Measurements from ENCODE around the gene KLHL29. TPM values are rescaled to one million over a fixed set of nuclear protein-coding genes. Genes with fewer than 3 reads are reported as not detected.

Gene KLHL29
- total RNA-seq, 1 experiment from 2014 or later = 2.4 TPM

GRCh38 chr2:23493846-23494245, 108.9 kb downstream of the KLHL29 start:
- Mint-ChIP-seq H3K9me3 (no peaks in the 10 kb centered on the region), H3K27me3 (ENCODE audit: low read depth) (no peaks in the 10 kb centered on the region; the same call in none of the 2 replicates), H3K27ac (no peak overlapping the region), H3K36me3 (ENCODE audit: insufficient read depth in 1 of 3, low read depth in 3 of 3) (no peaks in the 10 kb centered on the region), H3K4me1 (peaks cover 35 to 36% of the 10 kb centered on the region in 2 experiments), H3K4me3 (no peak overlapping the region)
- Histone ChIP-seq H4K8ac (replicated peaks; ENCODE audit: insufficient read length, low read depth, low read length) (no peak overlapping the region), H3K27ac (ENCODE audit: insufficient read length, low read depth, low read length) (no peak overlapping the region), H4K20me1 (ENCODE audit: control insufficient read depth, insufficient read depth, insufficient read length) (no peaks in the 10 kb centered on the region), H2AFZ (ENCODE audit: low read length) (no peak overlapping the region), H3K9me3 (ENCODE audit: control insufficient read depth, low read depth, low read length) (no peaks in the 10 kb centered on the region), H3K4me2 (ENCODE audit: insufficient read depth, insufficient read length, low read length) (no peak overlapping the region), H2BK120ac (ENCODE audit: low read depth, low read length, poor library complexity, severe bottlenecking) (no peak overlapping the region), H3K4me1 (ENCODE audit: insufficient read depth, low read length) (peaks cover 7% of the 10 kb centered on the region; the same call in 1 of the 2 replicates), H2BK5ac (ENCODE audit: insufficient read length, low read length) (no peak overlapping the region), H2BK12ac (ENCODE audit: insufficient read length, low read depth, low read length) (no peak overlapping the region), H3K27me3 (ENCODE audit: insufficient read depth, low read length) (no peaks in the 10 kb centered on the region; the same call in 1 of the 2 replicates), H4K91ac (ENCODE audit: insufficient read length, low read depth, low read length) (no peak overlapping the region), H3K23ac (ENCODE audit: insufficient read length, low read depth, low read length) (no peak overlapping the region), H3K79me1 (ENCODE audit: insufficient read depth, low read depth, low read length, poor library complexity, severe bottlenecking) (no peaks in the 10 kb centered on the region), H3K4ac (ENCODE audit: low read depth, low read length) (no peak overlapping the region), H3K79me2 (ENCODE audit: insufficient read depth, low read length) (no peaks in the 10 kb centered on the region), H4K5ac (ENCODE audit: insufficient read length, low read depth, low read length) (no peak overlapping the region), H3K56ac (ENCODE audit: insufficient read length, low read depth, low read length) (no peak overlapping the region), H3K18ac (ENCODE audit: insufficient read length, low read depth, low read length) (no peak overlapping the region), H2AK5ac (ENCODE audit: insufficient read length, low read length) (no peak overlapping the region), H3K14ac (ENCODE audit: insufficient read depth, low read length) (no peak overlapping the region), H3K9ac (ENCODE audit: extremely low read depth, insufficient read length, low read length) (no peak overlapping the region), H3T11ph (ENCODE audit: low read length) (no peak overlapping the region), H2BK20ac (ENCODE audit: low read depth, low read length, poor library complexity, severe bottlenecking) (no peak overlapping the region), H2BK15ac (ENCODE audit: low read depth, low read length) (no peak overlapping the region), H3K23me2 (ENCODE audit: insufficient read length, low read depth, low read length, poor library complexity, severe bottlenecking) (no peaks in the 10 kb centered on the region)
- no peak for TF ChIP-seq CTCF (conservative IDR thresholded peaks at IDR 0.05)
- no peak for DNase-seq
- WGBS (ENCODE audit: extremely low coverage, insufficient read length, low lambda C conversion rate) = no CpG with 5 or more reads among the region's 4 CpGs
